HCT116 (cell line): ENCODE measurements around the gene ELOA. TPM values are rescaled to one million over a fixed set of nuclear protein-coding genes. Genes with fewer than 3 reads are reported as not detected.

ENCODE experiments used
- ATAC-seq: fragments of 200-7000 bp; cut with Tn5 transposase; 2 replicates; pipeline ENCODE4 v1.9.1; 2020; ENCODE audit warnings: mild to moderate bottlenecking, moderate library complexity
- BruUV-seq: library from RNA; stranded (reverse); fragments of 400-500 nt; replicated peaks from 2 replicates; lab custom pipeline; 2021; lab: Mats Ljungman, UMichigan
- CTCF ChIA-PET: fragments of 300-600 bp; sonication (Branson Sonifier 250); formaldehyde crosslinking; loops from one replicate; lab custom pipeline; 2021; ENCODE audit warnings: antibody characterized with exemption; lab: Charles Lee
- POLR2A ChIA-PET: fragments of 300-600, 350-600 bp; sonication (Branson Sonifier 250); formaldehyde crosslinking; loops from one replicate; lab custom pipeline; 2021; ENCODE audit warnings: antibody characterized with exemption; lab: Charles Lee
- RAD21 ChIA-PET, 2 experiments: fragments of 300-600 bp; sonication (Branson Sonifier 250); formaldehyde crosslinking; loops; one replicate each; lab custom pipeline; 2023; ENCODE audit warnings: low total read pairs in 2 of 2; ENCODE audit not compliant: uncharacterized antibody in 2 of 2, unreplicated experiment in 2 of 2, low non-redundant PET in 1 of 2; lab: Charles Lee
- DNase-seq: peaks from one replicate; pipeline ENCODE4 v3.0.0-alpha.2; 2010; ENCODE audit warnings: low read depth, low spot score
- H2AFZ ChIP-seq: fragments of 200-600 bp; shearing (Covaris generic), sonication (generic); 2 replicates; pipeline ENCODE4 v1.6.1; 2017; ENCODE audit warnings: low read depth, mixed run types, mixed read lengths, antibody characterized with exemption, low read length; ENCODE audit not compliant: poor library complexity, severe bottlenecking
- H3K27ac ChIP-seq: 2 replicates; pipeline ENCODE4 v1.5.1; 2012; ENCODE audit warnings: low read depth, low read length
- H3K27me3 ChIP-seq: fragments of 200-600 bp; sonication (generic); 2 replicates; pipeline ENCODE4 v1.6.1; 2016; ENCODE audit warnings: mixed run types, low read length, mixed read lengths; ENCODE audit not compliant: insufficient read depth
- H3K36me3 ChIP-seq, 2 experiments: fragments of 200-500 bp in 1 of 2; fragments of 200-600 bp in 1 of 2; sonication (Bioruptor generic) in 1 of 2; sonication (generic) in 1 of 2; 2 replicates each; pipeline versions ENCODE4 v1.5.1 to v1.6.1; 2014 to 2016; ENCODE audit warnings: low read length in 2 of 2, inconsistent platforms in 1 of 2, mixed read lengths in 1 of 2, mixed run types in 1 of 2; ENCODE audit not compliant: insufficient read depth in 2 of 2, control insufficient read depth in 1 of 2
- H3K4me1 ChIP-seq, 2 experiments: fragments of 200-600 bp in 1 of 2; sonication (generic) in 1 of 2; 2 replicates each; pipeline versions ENCODE4 v1.5.1 to v1.6.1; 2012 to 2017; ENCODE audit warnings: low read length in 2 of 2, inconsistent platforms in 1 of 2, mild to moderate bottlenecking in 1 of 2, mixed read lengths in 1 of 2, mixed run types in 1 of 2, moderate library complexity in 1 of 2; ENCODE audit not compliant: insufficient read depth in 2 of 2, control insufficient read depth in 1 of 2
- H3K4me2 ChIP-seq: fragments of 200-600 bp; sonication (generic); 2 replicates; pipeline ENCODE4 v1.6.1; 2017; ENCODE audit warnings: mixed run types, low read length, mixed read lengths
- H3K4me3 ChIP-seq, 2 experiments: fragments of 200-600 bp in 1 of 2; sonication (generic) in 1 of 2; replicated peaks in 1 of 2; 2 replicates each; pipeline ENCODE4 v1.5.1; 2011 to 2016; ENCODE audit warnings: low read length in 2 of 2, control low read depth in 1 of 2, low read depth in 1 of 2, mild to moderate bottlenecking in 1 of 2, mixed read lengths in 1 of 2, mixed run types in 1 of 2
- H3K79me2 ChIP-seq: fragments of 200-600 bp; sonication (generic); 2 replicates; pipeline ENCODE4 v1.6.1; 2017; ENCODE audit warnings: mild to moderate bottlenecking, mixed run types, low read length, moderate library complexity, mixed read lengths; ENCODE audit not compliant: insufficient read depth
- H3K9ac ChIP-seq: fragments of 200-600 bp; sonication (generic); 2 replicates; pipeline ENCODE4 v1.6.1; 2016; ENCODE audit warnings: low read length, mixed read lengths
- H3K9me2 ChIP-seq: fragments of 200-600 bp; sonication (generic), shearing (Covaris generic); 2 replicates; pipeline ENCODE4 v1.6.1; 2017; ENCODE audit warnings: mixed run types, mild to moderate bottlenecking, moderate library complexity; ENCODE audit not compliant: insufficient read depth
- H3K9me3 ChIP-seq, 2 experiments: fragments of 200-500 bp in 1 of 2; fragments of 200-600 bp in 1 of 2; sonication (Bioruptor generic) in 1 of 2; sonication (generic) in 1 of 2; 2 replicates each; pipeline ENCODE4 v1.6.1; 2014 to 2017; ENCODE audit warnings: low read length in 2 of 2, mixed read lengths in 2 of 2, inconsistent platforms in 1 of 2, low read depth in 1 of 2, mild to moderate bottlenecking in 1 of 2, mixed run types in 1 of 2, moderate library complexity in 1 of 2; ENCODE audit not compliant: control insufficient read depth in 1 of 2, insufficient read depth in 1 of 2
- H4K20me1 ChIP-seq: fragments of 200-600 bp; sonication (generic), shearing (Covaris generic); 2 replicates; pipeline ENCODE4 v1.6.1; 2017; ENCODE audit warnings: mixed run types, mild to moderate bottlenecking, moderate library complexity; ENCODE audit not compliant: insufficient read depth
- CEBPB ChIP-seq: IDR thresholded peaks from 2 replicates; pipeline ENCODE4 v1.6.1; 2012; ENCODE audit warnings: low read depth
- EGR1 ChIP-seq: IDR thresholded peaks from 2 replicates; pipeline ENCODE4 v1.6.1; 2012; ENCODE audit warnings: low read depth
- POLR2A ChIP-seq: IDR thresholded peaks from 2 replicates; pipeline ENCODE4 v1.7.0; 2011; ENCODE audit warnings: borderline replicate concordance; ENCODE audit not compliant: insufficient read depth, insufficient read length; ENCODE audit errors: extremely low read depth
- POLR2AphosphoS5 ChIP-seq: IDR thresholded peaks from 2 replicates; pipeline ENCODE4 v1.6.1; 2011; ENCODE audit warnings: mild to moderate bottlenecking, low read depth, low read length, moderate library complexity
- RAD21 ChIP-seq: IDR thresholded peaks from 2 replicates; pipeline ENCODE4 v1.6.1; 2012; ENCODE audit warnings: low read depth, mild to moderate bottlenecking
- SIN3A ChIP-seq: IDR thresholded peaks from 2 replicates; pipeline ENCODE4 v1.6.1; 2012; ENCODE audit warnings: low read depth
- SP1 ChIP-seq: IDR thresholded peaks from 2 replicates; pipeline ENCODE4 v1.6.1; 2012; ENCODE audit warnings: low read depth
- SRF ChIP-seq: IDR thresholded peaks from 2 replicates; pipeline ENCODE4 v1.6.1; 2012; ENCODE audit warnings: low read depth
- TCF7L2 ChIP-seq: IDR thresholded peaks from 2 replicates; pipeline ENCODE4 v1.7.0; 2011; ENCODE audit warnings: borderline replicate concordance, inconsistent platforms; ENCODE audit not compliant: insufficient read depth, insufficient read length; ENCODE audit errors: extremely low read depth
- YY1 ChIP-seq: IDR thresholded peaks from 2 replicates; pipeline ENCODE4 v1.6.1; 2011; ENCODE audit warnings: low read length, low read depth, moderate library complexity, mild to moderate bottlenecking; ENCODE audit not compliant: insufficient replicate concordance; ENCODE audit errors: extremely low read depth
- intact Hi-C: fragments of 100-400 bp; cut with micrococcal nuclease; formaldehyde crosslinking; loops from 2 replicates; pipeline ENCODE4 v1.10.0; 2022
- total RNA-seq: library from RNA; stranded (reverse); gene quantifications from one replicate; pipeline ENCODE4 v1.2.1, GENCODE V29; 2021; ENCODE audit not compliant: unreplicated experiment
- TF ChIP-seq, protein P1 (sequence below): IDR thresholded peaks from 2 replicates; pipeline ENCODE4 v1.6.1; 2012
- TF ChIP-seq, protein P2 (sequence below): IDR thresholded peaks from 2 replicates; pipeline ENCODE4 v1.6.1; 2012
- TF ChIP-seq, protein P3 (sequence below): IDR thresholded peaks from 2 replicates; pipeline ENCODE4 v1.6.1; 2011; ENCODE audit warnings: mild to moderate bottlenecking, low read length, moderate library complexity; ENCODE audit not compliant: insufficient replicate concordance; ENCODE audit errors: extremely low read depth
- TF ChIP-seq, protein P4 (sequence below), 3 experiments: fragments of 200-600 bp in 1 of 3; sonication (generic) in 1 of 3; IDR thresholded peaks in 2 of 3; conservative IDR thresholded peaks in 1 of 3; 2 replicates each; pipeline ENCODE4 v1.5.1; 2012 to 2017; ENCODE audit warnings: low read depth in 2 of 3, low read length in 2 of 3, antibody characterized with exemption in 1 of 3, borderline replicate concordance in 1 of 3, control low read depth in 1 of 3, mild to moderate bottlenecking in 1 of 3, mixed read lengths in 1 of 3, mixed run types in 1 of 3, moderate library complexity in 1 of 3; ENCODE audit not compliant: insufficient read depth in 1 of 3

Gene ELOA
- total RNA-seq, 1 experiment from 2014 or later: 39.3 TPM

DNA sequence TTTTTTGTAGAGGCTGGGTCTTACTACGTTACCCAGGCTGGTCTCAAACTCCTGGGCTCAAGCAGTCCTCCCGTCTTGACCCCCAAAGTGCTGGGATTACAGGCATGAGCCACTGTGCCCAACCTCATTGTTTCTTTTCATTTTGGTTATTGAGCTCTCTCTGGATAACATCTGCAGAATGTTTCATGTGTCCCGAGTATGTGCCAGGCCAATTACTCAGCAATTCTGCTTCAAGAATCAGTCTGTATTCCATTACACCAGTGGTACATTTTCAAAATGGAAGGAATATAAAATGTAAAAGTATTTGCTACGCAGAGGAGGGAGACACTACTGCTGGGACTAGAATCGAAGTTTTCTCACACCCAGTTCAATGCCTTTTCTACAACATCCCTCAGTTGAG lies 1.7 kb upstream of the ELOA start:
- intact Hi-C loops: no loop called here
- RAD21 ChIA-PET: no interaction called here
- no peak overlapping the region for H2AFZ ChIP-seq
- H4K20me1 ChIP-seq: peaks cover 9% of the 10 kb centered on the region; the same call in 1 of the 2 replicates
- no peak overlapping the region for H3K4me3 ChIP-seq
- H3K4me1 ChIP-seq: peaks cover 8 to 26% of the 10 kb centered on the region in 2 experiments; a peak in 3 of 4 replicates
- H3K27me3 ChIP-seq: no peaks in the 10 kb centered on the region
- BruUV-seq: no TSS peak
- H3K27ac ChIP-seq: no peak overlapping the region
- CTCF ChIA-PET: no interaction called here
- no peak for DNase-seq
- POLR2A ChIA-PET: no interaction called here
- no peak for TF ChIP-seq SIN3A
- no peak for TF ChIP-seq POLR2A
- TF ChIP-seq SRF: no peak
- TF ChIP-seq, protein P1, sequence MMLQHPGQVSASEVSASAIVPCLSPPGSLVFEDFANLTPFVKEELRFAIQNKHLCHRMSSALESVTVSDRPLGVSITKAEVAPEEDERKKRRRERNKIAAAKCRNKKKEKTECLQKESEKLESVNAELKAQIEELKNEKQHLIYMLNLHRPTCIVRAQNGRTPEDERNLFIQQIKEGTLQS: no peak
- TF ChIP-seq, protein P2, sequence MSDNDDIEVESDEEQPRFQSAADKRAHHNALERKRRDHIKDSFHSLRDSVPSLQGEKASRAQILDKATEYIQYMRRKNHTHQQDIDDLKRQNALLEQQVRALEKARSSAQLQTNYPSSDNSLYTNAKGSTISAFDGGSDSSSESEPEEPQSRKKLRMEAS: no peak
- no peak for TF ChIP-seq SP1
- TF ChIP-seq CEBPB: no peak
- no peak for TF ChIP-seq EGR1
- TF ChIP-seq RAD21: no peak
- TF ChIP-seq, protein P3, sequence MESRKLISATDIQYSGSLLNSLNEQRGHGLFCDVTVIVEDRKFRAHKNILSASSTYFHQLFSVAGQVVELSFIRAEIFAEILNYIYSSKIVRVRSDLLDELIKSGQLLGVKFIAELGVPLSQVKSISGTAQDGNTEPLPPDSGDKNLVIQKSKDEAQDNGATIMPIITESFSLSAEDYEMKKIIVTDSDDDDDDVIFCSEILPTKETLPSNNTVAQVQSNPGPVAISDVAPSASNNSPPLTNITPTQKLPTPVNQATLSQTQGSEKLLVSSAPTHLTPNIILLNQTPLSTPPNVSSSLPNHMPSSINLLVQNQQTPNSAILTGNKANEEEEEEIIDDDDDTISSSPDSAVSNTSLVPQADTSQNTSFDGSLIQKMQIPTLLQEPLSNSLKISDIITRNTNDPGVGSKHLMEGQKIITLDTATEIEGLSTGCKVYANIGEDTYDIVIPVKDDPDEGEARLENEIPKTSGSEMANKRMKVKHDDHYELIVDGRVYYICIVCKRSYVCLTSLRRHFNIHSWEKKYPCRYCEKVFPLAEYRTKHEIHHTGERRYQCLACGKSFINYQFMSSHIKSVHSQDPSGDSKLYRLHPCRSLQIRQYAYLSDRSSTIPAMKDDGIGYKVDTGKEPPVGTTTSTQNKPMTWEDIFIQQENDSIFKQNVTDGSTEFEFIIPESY: no peak
- no peak for TF ChIP-seq TCF7L2
- TF ChIP-seq, protein P4, sequence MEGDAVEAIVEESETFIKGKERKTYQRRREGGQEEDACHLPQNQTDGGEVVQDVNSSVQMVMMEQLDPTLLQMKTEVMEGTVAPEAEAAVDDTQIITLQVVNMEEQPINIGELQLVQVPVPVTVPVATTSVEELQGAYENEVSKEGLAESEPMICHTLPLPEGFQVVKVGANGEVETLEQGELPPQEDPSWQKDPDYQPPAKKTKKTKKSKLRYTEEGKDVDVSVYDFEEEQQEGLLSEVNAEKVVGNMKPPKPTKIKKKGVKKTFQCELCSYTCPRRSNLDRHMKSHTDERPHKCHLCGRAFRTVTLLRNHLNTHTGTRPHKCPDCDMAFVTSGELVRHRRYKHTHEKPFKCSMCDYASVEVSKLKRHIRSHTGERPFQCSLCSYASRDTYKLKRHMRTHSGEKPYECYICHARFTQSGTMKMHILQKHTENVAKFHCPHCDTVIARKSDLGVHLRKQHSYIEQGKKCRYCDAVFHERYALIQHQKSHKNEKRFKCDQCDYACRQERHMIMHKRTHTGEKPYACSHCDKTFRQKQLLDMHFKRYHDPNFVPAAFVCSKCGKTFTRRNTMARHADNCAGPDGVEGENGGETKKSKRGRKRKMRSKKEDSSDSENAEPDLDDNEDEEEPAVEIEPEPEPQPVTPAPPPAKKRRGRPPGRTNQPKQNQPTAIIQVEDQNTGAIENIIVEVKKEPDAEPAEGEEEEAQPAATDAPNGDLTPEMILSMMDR (IDR thresholded peaks at IDR 0.05 in 2 of 3, conservative IDR thresholded peaks at IDR 0.05 in 1 of 3; ENCODE audit: borderline replicate concordance in 1 of 3, insufficient read depth in 1 of 3, low read depth in 2 of 3, low read length in 2 of 3): no peak
- TF ChIP-seq YY1: no peak
- TF ChIP-seq POLR2AphosphoS5: no peak
- H3K9me3 ChIP-seq: no peaks in the 10 kb centered on the region
- no peaks in the 10 kb centered on the region for H3K9me2 ChIP-seq
- no peak overlapping the region for H3K9ac ChIP-seq
- no peaks in the 10 kb centered on the region for H3K36me3 ChIP-seq
- H3K4me2 ChIP-seq: no peak overlapping the region
- no peak for ATAC-seq
- H3K79me2 ChIP-seq: peaks cover 33% of the 10 kb centered on the region
